HL-60 (cell line): ENCODE data around the gene TRIP10.
"Not testable (repeated sequence)": the region's sequence is repeated elsewhere in the genome, so short reads cannot be mapped to it uniquely, and the experiment has no call there.

Experiments used
- DNase-seq, 2 experiments: peaks; one replicate each; pipeline ENCODE4 v3.0.0-alpha.2; 2010 to 2020; ENCODE audit warnings: low read depth in 1 of 2, low spot score in 1 of 2
- H3K27ac ChIP-seq: fragments of 250-450 bp; sonication (Bioruptor Pico); replicated peaks from 2 replicates; pipeline ENCODE4 v1.5.1; 2020; ENCODE audit warnings: mild to moderate bottlenecking, moderate library complexity
- H3K27me3 ChIP-seq: fragments of 250-450 bp; sonication (Bioruptor Pico); 2 replicates; pipeline ENCODE4 v1.5.1; 2021; ENCODE audit warnings: mild to moderate bottlenecking, moderate library complexity; ENCODE audit not compliant: insufficient read depth, poor library complexity, severe bottlenecking
- H3K4me3 ChIP-seq: replicated peaks from 2 replicates; pipeline ENCODE4 v1.5.1; 2011; ENCODE audit warnings: mild to moderate bottlenecking, control low read depth, low read length; ENCODE audit not compliant: insufficient read depth
- GABPA ChIP-seq: IDR thresholded peaks from 2 replicates; pipeline ENCODE4 v1.6.1; 2012; ENCODE audit warnings: low read depth
- POLR2AphosphoS5 ChIP-seq: IDR thresholded peaks from 2 replicates; pipeline ENCODE4 v1.6.1; 2012; ENCODE audit warnings: low read depth
- REST ChIP-seq: IDR thresholded peaks from 2 replicates; pipeline ENCODE4 v1.6.1; 2012; ENCODE audit warnings: low read depth; ENCODE audit not compliant: insufficient replicate concordance
- SPI1 ChIP-seq: IDR thresholded peaks from 2 replicates; pipeline ENCODE4 v1.6.1; 2012; ENCODE audit warnings: low read depth, mild to moderate bottlenecking, borderline replicate concordance
- TF ChIP-seq, protein P1 (sequence below): IDR thresholded peaks from one replicate; pipeline ENCODE4 v1.5.1; 2011; ENCODE audit warnings: low read length, control low read depth, inconsistent platforms; ENCODE audit not compliant: insufficient read depth

TRIP10 gene

DNA sequence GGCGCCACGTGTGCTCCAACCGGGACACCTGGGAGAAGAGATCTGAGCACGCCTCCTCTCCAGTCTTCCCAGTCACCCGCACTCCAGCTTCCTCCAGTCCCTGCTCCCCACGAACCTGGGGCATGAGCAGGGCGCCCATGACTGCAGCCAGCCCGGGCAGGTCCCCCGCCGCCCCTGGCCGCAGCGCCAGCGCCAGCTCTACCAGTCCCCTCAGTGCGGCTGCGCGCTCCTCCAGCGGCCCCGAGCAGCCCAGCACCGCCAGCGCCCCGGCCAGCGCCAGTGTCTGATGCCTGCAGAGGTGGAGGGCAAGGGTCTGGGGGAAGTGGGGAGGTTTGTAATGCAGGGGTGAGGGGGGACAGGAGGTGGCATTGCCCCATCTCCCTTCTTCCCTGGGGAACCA lies 14.7 kb downstream of the TRIP10 start:
- no peaks in the 10 kb centered on the region for H3K27me3 ChIP-seq
- H3K4me3 ChIP-seq, result no peak overlapping the region
- DNase-seq, result no peak
- TF ChIP-seq POLR2AphosphoS5, result no peak
- H3K27ac ChIP-seq, result no peak overlapping the region

GRCh38 chr19:6754653-6755463 lies 15.4 kb downstream of the TRIP10 start:
- Histone ChIP-seq H3K27me3 (no peaks in the 10 kb centered on the region), H3K27ac (no peak overlapping the region), H3K4me3 (no peak overlapping the region)
- no peak for DNase-seq
- no peak for TF ChIP-seq POLR2AphosphoS5
- TF ChIP-seq SPI1, result no peak
- no peak for TF ChIP-seq REST
- TF ChIP-seq, protein P1, sequence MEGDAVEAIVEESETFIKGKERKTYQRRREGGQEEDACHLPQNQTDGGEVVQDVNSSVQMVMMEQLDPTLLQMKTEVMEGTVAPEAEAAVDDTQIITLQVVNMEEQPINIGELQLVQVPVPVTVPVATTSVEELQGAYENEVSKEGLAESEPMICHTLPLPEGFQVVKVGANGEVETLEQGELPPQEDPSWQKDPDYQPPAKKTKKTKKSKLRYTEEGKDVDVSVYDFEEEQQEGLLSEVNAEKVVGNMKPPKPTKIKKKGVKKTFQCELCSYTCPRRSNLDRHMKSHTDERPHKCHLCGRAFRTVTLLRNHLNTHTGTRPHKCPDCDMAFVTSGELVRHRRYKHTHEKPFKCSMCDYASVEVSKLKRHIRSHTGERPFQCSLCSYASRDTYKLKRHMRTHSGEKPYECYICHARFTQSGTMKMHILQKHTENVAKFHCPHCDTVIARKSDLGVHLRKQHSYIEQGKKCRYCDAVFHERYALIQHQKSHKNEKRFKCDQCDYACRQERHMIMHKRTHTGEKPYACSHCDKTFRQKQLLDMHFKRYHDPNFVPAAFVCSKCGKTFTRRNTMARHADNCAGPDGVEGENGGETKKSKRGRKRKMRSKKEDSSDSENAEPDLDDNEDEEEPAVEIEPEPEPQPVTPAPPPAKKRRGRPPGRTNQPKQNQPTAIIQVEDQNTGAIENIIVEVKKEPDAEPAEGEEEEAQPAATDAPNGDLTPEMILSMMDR, result no peak
- TF ChIP-seq GABPA, result no peak

DNA sequence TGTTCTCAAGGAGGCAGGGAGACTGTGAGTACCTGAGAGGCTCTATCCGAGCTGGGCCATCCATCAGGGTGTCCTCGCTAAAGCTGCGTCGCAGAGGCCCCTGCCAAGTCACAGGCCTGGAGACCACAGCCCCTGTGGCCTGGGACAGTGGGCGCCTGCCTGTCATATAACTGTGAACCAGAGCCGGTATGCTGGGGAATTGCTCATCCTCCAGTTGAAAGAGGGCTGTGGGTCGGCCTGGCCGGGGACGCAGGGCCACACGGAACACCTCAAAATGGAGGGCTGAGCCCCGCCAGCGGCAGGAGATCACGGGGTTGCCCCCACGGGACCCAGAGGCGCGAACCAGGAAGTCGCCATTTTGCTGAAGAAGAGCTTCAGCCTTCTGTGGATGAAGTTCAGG lies 21.1 kb downstream of the TRIP10 start:
- no peaks in the 10 kb centered on the region for H3K27me3 ChIP-seq
- no peak overlapping the region for H3K27ac ChIP-seq
- H3K4me3 ChIP-seq, result no peak overlapping the region
- DNase-seq, result no peak
- no peak for TF ChIP-seq SPI1
- no peak for TF ChIP-seq POLR2AphosphoS5
- TF ChIP-seq GABPA, result no peak
- TF ChIP-seq REST, result no peak
- TF ChIP-seq, protein P1, result no peak

DNA sequence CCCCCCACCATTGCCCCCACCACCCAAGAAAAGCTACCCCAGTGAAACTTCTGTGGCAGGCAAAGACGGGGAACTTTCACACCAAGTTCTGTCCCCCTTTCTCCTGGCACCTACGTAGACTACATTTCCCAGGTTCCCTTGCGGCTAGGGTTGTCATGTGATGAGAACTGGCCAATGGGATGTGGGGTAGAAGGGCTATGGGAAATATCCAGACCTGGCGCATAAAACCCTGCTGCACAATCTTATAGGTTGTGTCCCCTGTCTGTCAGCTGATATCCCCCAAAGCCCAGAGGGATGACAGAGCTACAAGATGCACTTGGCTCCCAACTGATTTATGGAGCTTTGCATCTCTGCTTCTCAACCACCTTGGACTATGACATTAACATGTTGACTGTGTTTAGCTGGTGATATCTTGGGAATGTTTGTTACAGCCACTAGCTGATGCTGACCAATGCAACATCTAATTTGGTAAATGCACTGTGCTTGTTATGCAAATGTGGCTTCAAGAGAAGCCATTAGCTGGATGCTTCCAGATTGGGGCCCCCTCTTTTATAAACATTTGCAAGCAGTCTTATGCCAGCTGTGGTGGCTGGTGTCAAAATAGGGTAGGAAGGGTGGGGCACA lies 21.7 kb downstream of the TRIP10 start:
- H3K27ac ChIP-seq, result no peak overlapping the region
- peak in 1 of 2 experiments; percentile 32 for DNase-seq
- no peaks in the 10 kb centered on the region for H3K27me3 ChIP-seq
- H3K4me3 ChIP-seq, result no peak overlapping the region
- TF ChIP-seq, protein P1, result no peak
- TF ChIP-seq GABPA, result no peak

- not testable (repeated sequence) for H3K27ac ChIP-seq, DNase-seq, H3K4me3 ChIP-seq, H3K27me3 ChIP-seq
Measured at GRCh38 chr19:6762253-6762797, 22.8 kb downstream of the TRIP10 start.
